ENCODE measurements around the gene GFPT1.

Gene GFPT1

GRCh38 chr2:69291721-69292120 is 95.3 kb downstream of the GFPT1 start:
- Histone ChIP-seq H3K9me3 (ENCODE audit: insufficient read depth, low read depth, low read length) (no peaks in the 10 kb centered on the region), H3K36me3 (ENCODE audit: insufficient read depth, low read length) (no peaks in the 10 kb centered on the region), H3K27me3 (ENCODE audit: insufficient read depth, low read length, poor library complexity, severe bottlenecking) (no peaks in the 10 kb centered on the region), H3K79me2 (ENCODE audit: insufficient read depth, low read length) (no peaks in the 10 kb centered on the region), H2AFZ (ENCODE audit: low read length) (no peak overlapping the region), H3K4me2 (ENCODE audit: low read depth, low read length, poor library complexity, severe bottlenecking) (no peak overlapping the region), H4K20me1 (ENCODE audit: insufficient read depth, low read length, poor library complexity, severe bottlenecking) (no peaks in the 10 kb centered on the region), H3K9ac (ENCODE audit: low read depth, low read length, poor library complexity, severe bottlenecking) (no peak overlapping the region), H3K4me1 (ENCODE audit: insufficient read depth, low read length, poor library complexity, severe bottlenecking) (no peaks in the 10 kb centered on the region), H3K9me2 (replicated peaks; ENCODE audit: low read depth, low read length) (no peaks in the 10 kb centered on the region), H3F3A (ENCODE audit: low read depth) (no peaks in the 10 kb centered on the region), H3K4me3 (ENCODE audit: low read length, poor library complexity, severe bottlenecking) (no peak overlapping the region)
- TF ChIP-seq EZH2phosphoT487 (IDR thresholded peaks at IDR 0.05; ENCODE audit: borderline replicate concordance) (no peak), CTCF (conservative IDR thresholded peaks at IDR 0.05; ENCODE audit: low read length) (no peak)

- H3F3A ChIP-seq (ENCODE audit: low read depth), result no peaks in the 10 kb centered on the region
- H3K4me2 ChIP-seq (ENCODE audit: low read depth, low read length, poor library complexity, severe bottlenecking), result no peak overlapping the region
- H3K9me3 ChIP-seq (ENCODE audit: insufficient read depth, low read depth, low read length), result no peaks in the 10 kb centered on the region
- no peaks in the 10 kb centered on the region for H4K20me1 ChIP-seq (ENCODE audit: insufficient read depth, low read length, poor library complexity, severe bottlenecking)
- no peak overlapping the region for H2AFZ ChIP-seq (ENCODE audit: low read length)
- no peaks in the 10 kb centered on the region for H3K27me3 ChIP-seq (ENCODE audit: insufficient read depth, low read length, poor library complexity, severe bottlenecking)
- H3K9me2 ChIP-seq (replicated peaks; ENCODE audit: low read depth, low read length), result no peaks in the 10 kb centered on the region
- no peaks in the 10 kb centered on the region for H3K36me3 ChIP-seq (ENCODE audit: insufficient read depth, low read length)
- no peak overlapping the region for H3K9ac ChIP-seq (ENCODE audit: low read depth, low read length, poor library complexity, severe bottlenecking)
- no peaks in the 10 kb centered on the region for H3K79me2 ChIP-seq (ENCODE audit: insufficient read depth, low read length)
- no peak for TF ChIP-seq EZH2phosphoT487 (IDR thresholded peaks at IDR 0.05; ENCODE audit: borderline replicate concordance)
- no peak for TF ChIP-seq CTCF (conservative IDR thresholded peaks at IDR 0.05; ENCODE audit: low read length)
- no peaks in the 10 kb centered on the region for H3K4me1 ChIP-seq (ENCODE audit: insufficient read depth, low read length, poor library complexity, severe bottlenecking)
- H3K4me3 ChIP-seq (ENCODE audit: low read length, poor library complexity, severe bottlenecking), result no peak overlapping the region
Measured at GRCh38 chr2:69291004-69291650, 95.9 kb downstream of the GFPT1 start.

GRCh38 chr2:69288429-69288828 is 98.6 kb downstream of the GFPT1 start:
- Histone ChIP-seq H3K4me3 (ENCODE audit: low read length, poor library complexity, severe bottlenecking) (no peak overlapping the region), H3K4me2 (ENCODE audit: low read depth, low read length, poor library complexity, severe bottlenecking) (no peak overlapping the region), H4K20me1 (ENCODE audit: insufficient read depth, low read length, poor library complexity, severe bottlenecking) (no peaks in the 10 kb centered on the region), H3K36me3 (ENCODE audit: insufficient read depth, low read length) (no peaks in the 10 kb centered on the region), H3K79me2 (ENCODE audit: insufficient read depth, low read length) (no peaks in the 10 kb centered on the region), H3K27me3 (ENCODE audit: insufficient read depth, low read length, poor library complexity, severe bottlenecking) (no peaks in the 10 kb centered on the region), H3K9me3 (ENCODE audit: insufficient read depth, low read depth, low read length) (no peaks in the 10 kb centered on the region), H3K9ac (ENCODE audit: low read depth, low read length, poor library complexity, severe bottlenecking) (no peak overlapping the region), H2AFZ (ENCODE audit: low read length) (no peak overlapping the region), H3K9me2 (replicated peaks; ENCODE audit: low read depth, low read length) (no peaks in the 10 kb centered on the region), H3K4me1 (ENCODE audit: insufficient read depth, low read length, poor library complexity, severe bottlenecking) (no peaks in the 10 kb centered on the region), H3F3A (ENCODE audit: low read depth) (no peaks in the 10 kb centered on the region)
- TF ChIP-seq CTCF (conservative IDR thresholded peaks at IDR 0.05; ENCODE audit: low read length) (no peak), EZH2phosphoT487 (IDR thresholded peaks at IDR 0.05; ENCODE audit: borderline replicate concordance) (no peak)

Measured in Loucy (cell line).